UCSD-AML1 (cell line): ENCODE measurements around the gene CUEDC1.
A peak's percentile ranks its signal among the peaks of the same experiment; 100 is the strongest.
"Not testable (repeated sequence)": the region's sequence is repeated elsewhere in the genome, so short reads cannot be mapped to it uniquely, and the experiment has no call there.

Experiments used
- DNase-seq: peaks from one replicate; lab custom pipeline; 2025; ENCODE audit not compliant: unreplicated experiment; lab: John Stamatoyannopoulos, UW

Gene CUEDC1

DNA sequence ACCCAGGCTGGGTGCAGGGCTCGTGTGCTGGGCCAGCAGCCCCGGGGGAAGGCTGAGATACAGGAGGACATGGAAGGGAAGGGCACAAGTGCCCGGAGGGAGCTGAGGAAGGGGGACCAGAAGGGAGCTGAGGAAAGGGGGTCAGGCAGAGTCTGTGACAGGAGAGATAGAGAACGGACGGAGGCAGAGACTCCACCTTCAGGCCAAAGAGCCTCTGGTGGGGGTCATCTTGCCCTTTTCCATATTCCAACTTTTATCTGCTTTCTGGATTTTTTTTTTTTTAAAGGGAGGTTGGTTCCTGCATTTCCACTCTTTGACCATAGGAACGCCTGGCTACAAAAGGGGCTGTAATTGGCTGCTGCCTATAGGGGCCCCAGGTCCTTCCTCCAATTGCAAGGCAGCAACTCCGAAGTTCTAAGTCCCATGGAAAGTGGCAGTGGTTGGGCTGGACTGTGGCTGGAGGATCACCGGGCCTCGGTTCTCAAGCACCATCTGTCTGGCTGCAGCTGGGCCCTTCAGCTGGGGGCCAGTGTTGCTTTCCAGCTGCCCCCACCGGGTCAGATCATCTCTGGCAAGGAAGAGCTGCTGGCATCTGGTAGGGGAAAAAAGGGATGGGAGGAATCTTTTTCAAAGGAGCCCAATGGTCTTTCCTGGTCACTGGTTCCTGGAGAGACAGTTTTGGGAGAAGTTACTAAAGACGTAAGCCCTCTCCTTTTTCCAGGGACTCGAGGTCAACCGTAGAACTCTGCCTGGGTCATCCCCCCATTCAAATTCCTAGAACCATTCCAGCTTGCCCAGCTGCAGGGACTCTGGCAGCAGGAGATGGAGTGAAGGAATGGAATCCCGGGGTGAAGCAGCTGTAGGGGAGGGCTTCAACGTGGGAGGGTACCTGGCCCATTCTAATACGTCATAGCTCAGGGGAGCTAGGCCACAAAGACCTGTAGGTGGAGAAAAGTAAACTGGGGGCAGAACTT is 92.2 kb downstream of the CUEDC1 start:
- DNase-seq, result no peak

DNA sequence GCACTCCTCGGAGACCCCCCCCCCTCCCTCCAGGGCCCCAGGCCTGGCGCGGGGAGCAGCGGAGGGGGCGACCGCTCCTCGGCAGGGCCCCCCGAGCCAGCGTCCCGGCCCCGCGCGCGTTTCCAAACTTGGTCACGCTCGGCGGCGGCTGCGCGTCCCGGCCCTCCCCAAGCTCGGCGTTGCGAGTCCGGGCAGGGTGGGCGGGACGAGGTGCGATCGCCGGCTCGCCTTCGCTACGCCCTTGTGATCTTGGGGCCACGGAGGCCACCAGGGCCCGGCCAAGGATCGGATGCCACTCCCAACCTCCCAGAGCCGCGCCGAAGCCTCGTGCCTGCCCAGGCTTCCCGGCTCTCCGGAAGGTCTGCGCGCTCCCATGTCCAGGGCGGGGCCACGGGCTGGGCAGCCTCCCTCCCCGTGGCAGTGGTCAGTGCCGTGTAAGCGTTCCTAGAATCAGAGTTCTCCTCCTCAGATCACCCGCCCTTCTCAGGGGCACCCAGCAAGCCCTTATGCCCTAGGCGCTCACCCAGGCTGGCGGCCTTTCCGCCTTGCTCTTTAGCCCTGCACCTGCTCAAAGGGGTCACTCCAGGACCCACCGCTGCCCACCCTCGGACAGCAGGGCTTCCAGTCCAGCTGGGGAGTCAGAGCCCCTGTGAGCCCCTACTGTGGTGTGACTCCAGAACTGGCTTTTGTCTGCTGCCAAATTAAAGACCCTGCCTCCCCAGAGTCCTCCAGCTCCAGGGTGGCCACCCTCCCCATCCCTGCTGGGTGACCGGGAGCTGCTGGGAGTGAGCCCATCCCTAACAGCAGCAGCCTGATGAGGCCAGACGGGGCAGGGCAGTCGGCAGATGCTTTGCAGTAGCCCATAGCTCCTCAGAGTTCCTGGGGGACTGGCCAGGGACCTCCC is 93.2 kb downstream of the CUEDC1 start:
- DNase-seq, result no peak

DNA sequence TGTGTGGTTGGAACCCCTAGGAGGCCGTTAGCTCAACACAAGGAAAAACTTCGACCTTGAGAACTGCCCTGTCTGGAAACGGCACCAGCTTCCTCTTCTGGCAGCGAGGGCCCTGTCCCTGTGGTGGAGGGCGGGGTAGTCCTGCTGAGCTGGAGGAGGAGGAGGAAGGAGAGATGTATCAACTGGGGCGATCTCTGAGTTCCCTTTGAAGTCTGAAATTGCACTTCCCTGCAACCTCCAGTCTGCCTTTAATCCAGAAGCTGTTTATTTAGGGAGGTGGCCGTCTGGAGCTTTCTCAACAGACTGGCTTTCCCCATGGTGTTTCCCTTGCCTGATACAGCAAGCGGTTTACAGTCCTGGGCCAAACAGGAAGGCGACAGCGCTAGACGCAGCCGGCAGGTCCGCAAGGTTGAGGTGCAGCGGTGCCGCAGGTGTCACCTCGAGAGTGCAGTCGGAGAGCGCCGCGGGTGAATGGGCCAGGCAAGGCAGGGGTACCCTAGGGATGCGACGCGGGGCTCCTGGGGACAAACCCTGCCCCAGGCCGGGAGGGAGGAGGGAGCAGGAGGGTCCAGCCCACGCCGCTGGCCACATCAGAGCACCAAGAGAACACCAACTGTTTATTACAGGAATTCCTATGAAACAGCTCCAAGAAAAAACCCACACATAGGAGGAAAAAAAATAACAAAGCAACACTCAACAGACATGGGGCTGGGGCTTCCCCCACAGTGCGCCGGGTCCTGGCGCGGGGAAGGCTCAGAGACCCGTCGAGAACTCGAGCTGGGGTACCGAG is 94.0 kb downstream of the CUEDC1 start:
- peak; percentile 79 for DNase-seq

DNA sequence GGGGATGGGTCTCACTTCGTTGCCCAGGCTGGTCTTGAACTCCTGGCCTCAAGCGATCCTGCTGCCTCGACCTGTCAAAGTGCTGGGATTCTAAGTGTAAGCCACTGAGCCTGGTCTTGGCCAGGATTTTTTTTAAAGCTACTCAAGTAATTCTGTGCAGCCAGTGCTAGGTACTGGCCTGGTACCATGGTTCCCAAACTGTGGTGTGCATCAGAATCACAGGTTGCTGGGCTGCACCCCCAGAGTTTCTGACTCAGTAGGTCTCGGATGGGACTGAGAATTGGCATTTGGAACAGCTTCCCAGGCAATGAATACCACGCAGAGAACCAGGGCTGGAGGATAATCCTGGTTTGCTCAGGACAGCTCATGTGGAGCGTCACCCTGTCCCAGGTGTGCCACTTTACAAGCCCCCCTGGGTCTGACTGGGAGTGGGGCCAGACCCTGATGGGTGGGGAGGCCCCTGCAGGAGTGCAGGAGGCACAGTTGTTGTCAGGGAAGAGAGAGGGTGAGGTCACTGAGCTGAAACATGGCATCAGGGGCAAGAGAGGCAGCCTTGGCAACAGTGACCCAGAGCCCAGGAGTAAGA is 94.7 kb downstream of the CUEDC1 start:
- DNase-seq, result no peak

DNA sequence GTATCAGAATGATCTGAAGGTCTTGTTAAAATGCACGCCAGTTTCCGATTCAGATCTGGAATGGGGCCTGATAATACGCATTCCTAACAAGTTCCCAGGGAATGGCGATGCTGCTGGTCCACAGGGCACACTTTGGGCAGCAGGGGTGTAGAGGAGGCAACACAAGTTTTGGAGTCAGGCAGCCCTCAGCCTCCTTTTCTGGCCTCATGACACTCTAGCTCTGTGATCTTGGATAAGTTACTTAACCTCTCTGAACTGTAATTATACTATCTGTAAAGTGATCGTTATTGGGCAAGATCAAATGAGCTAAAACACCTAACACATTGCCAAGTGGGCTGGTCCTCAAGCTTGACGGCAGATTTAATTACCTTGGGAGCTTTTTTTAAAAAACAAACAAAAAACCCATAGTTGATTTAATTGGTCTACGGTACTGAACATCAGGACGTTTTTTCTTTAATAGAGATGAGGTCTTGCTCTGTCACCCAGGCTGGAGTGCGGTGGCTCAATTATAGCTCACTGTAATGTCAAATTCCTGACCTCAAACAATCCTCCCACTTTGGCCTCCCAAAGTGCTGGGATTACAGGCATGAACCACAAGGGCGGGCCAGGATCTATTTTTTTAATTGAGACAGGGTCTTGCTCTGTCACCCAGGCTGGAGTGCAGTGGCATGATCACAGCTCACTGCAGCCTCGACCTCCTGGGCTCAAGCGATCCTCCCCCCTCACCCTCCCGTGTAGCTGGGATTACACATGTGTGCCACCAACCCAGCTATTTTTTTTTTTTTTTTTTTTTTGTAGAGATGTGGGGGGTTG is 95.4 kb downstream of the CUEDC1 start:
- DNase-seq, result no peak

DNA sequence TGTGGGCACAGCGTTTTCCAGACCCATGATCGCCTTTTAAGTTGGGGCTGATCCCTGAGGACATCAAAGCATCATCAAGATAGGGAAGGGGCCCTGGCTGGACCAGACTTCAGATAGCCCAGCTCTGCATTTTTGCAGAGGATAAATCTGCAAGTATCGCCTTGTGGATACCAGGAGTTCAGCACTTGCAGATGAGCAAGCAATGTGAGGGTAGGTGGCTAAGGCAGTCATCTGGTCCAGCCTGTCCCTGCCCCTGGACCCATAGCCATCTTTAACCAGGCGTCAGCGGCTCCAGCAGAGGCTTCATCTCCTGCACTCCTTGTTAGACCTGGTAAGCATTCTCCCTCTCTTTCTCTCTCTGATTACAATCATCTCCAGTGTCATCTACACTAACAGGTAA is 96.4 kb downstream of the CUEDC1 start:
- DNase-seq, result no peak

DNA sequence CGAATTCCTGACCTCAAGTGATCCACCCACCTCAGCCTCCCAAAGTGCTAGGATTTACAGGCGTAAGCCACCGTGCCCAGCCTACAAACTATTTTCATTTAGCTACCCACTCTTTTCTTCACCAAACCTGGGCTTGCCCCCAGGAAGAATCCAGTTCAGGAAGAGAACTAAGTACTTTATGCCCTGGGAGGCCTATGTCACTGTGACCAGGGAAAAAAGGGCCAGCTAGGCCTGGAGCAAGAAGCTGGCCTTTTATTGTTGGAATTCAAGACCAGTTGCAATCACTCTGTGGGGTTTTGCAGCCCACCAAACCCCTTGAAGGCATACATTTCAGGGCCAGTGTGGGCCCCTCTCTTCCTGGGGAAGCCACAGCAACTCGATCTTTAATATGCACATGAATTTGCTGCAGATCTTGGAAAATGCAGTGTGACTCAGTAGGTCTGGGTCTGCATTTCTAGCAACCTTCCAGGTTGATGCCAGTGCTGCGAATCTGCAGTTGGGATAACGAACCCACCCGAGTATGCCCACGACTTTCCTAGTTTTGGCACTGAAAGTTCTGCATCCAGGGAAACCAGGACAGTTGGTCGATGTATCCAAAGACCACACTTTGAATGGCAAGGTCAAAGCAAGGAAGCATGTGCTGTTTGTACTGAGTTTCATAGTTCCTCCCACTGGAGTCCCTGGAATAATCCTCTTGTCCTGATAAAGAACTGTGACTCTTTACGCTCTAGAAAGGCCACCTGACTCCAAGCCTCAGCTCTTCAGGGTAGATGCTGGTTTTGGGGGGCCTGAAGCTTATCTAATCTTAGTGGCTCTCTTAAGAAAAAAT is 98.2 kb downstream of the CUEDC1 start:
- no peak for DNase-seq

DNA sequence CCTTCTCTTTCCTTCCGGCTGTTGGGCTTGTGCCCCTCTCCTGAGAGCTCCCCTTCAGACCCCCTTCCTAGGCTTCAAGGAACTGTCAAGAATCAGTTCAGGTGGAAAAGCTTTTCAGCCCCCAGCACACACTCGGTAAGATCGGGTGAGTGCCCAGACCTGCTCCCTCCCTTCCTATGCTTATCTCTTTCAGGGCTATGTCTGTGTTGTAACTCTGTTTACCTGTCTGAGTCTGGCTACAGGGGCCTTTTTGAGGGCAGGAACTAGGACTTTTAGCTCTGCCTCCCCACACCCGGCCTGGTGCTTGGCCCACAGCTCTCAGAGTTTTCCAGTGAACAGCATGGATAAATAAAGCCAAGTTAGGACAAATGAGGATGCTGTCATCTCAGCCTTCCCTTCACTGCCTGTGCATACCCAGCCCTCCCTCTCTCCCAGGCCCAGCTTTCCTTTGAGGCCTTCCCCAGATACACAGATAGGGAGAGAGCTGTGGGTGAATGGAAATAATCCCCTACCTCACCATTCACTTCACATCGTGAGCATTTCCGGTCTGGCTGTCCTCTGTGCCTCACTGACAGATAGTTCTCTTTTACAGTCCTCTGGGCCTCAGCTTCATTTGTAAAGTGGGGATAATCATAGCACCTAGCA is 99.7 kb downstream of the CUEDC1 start:
- no peak for DNase-seq

DNA sequence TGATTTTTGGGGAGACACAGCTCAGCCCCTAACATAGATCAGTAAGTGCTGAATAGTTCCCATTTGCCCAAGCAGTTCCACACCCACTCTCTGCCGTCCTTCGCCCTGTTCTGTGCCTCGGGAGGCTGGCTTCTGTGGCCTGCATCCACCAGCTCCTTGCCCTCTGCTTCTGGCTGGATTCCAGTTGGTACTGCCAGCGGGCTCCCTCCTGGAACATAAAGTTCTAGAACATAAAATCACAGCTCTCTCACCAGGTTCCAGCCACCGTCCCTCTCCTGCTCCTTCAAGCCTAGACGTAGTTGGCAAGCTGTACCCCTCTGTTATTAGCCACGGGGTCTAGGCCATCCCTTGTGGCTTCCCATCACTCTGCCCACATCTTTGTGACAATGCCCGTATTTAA is 101.5 kb downstream of the CUEDC1 start:
- DNase-seq, result no peak

DNA sequence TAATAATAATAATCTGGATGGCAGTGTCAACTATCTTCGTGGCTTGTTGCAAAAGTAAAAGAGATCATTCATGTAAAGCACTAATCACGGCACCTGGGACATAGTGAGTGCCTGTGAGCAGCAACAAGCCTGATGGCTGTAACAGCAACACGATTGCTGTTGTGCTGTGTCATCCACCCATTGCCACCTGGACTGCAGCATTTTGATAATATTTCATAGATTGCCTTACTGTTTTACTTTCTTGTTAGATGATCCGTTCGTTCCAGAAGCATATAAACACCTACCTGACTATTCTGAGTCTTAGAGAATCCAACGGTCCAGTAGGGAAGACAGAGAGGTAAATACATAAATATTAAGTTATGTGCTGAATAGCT is 102.3 kb downstream of the CUEDC1 start:
- no peak for DNase-seq

DNA sequence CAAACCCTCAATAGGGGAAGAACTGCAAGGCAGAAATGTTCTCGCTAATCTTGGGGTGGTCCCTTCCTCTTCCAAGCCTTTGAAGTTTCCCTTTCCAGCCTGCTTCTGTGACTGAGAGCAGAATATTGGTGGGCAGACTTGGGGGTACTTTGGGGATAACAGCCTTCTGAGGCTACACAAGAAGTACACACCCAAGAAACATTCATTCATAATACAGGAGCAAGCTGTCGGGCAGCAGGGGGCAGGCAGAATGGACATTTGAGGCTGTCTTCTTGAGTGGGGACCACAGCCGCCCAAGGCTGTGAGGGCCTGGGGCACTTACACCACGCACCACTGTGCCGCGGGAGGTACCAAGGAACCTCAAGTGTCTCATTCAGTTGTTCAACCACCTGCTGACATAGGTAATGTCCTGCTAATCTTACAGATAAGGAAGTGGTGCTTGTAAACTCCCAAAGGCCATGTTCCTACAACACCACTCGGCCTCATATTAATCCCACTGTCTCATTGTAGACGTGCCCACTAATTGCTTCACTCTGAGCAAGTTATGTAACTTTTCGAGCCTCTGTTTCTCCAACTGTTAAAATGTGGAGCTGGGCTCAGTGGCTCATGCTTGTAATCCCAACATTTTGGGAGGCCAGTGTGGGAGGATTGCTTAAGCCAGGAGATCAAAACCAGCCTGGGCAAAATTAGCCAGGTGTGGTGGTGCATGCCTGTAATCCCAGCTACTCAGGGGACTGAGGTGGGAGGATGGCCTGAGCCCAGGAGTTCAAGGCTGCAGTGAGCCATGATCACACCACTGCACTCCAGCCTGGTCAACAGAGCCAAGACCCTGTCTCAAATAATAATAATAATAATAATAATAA is 102.9 kb downstream of the CUEDC1 start:
- DNase-seq, result no peak

DNA sequence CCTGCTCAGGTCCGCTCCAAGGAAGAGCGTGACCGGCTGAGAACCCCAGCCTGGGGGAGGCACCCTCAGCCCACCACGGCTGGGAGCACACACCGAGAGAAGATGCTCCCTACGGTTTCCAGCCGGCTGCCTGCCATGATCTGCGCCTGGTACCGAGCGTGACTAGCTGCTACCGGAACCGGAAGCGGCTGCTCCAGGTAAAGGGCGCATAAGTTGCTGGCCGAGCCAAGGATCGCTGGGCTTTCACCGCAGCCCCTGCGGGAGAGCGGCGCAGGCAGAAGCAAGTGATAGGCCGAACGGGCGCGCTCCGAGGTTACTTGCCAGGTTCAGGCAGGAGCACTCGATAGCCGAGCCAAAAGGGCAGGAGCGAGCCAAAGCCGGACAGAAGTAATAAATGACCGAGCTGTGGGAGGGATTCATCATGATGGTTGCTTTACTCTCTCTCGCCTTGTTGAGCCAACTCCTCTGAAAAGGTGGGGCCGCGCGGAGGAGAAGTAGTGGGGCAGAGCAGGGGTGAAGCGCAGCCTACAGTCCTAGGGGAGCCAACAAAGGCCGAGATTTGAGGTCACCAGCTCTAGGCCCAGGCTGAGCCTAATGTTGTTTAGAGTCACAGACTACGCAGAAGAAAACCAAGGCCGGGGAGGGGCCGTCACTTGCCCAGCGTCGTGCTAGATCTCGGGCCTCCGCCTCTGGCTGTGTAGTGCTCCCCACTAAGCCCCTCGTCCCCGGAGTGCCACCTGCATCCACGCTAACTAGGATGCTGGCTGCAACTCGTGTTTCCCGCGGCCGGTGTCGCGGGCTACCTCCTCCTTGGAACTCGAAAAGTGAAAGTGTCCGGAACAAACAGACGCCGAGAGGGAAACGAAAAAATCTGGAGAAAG is 105.1 kb downstream of the CUEDC1 start, which contains the start of gene MRPS23:
TSS of gene MRPS23 (minus strand) at position 171 of the 881 bp plus-strand sequence. CDS start at position 137, 34 bp downstream.
- DNase-seq, result peak; percentile 96

DNA sequence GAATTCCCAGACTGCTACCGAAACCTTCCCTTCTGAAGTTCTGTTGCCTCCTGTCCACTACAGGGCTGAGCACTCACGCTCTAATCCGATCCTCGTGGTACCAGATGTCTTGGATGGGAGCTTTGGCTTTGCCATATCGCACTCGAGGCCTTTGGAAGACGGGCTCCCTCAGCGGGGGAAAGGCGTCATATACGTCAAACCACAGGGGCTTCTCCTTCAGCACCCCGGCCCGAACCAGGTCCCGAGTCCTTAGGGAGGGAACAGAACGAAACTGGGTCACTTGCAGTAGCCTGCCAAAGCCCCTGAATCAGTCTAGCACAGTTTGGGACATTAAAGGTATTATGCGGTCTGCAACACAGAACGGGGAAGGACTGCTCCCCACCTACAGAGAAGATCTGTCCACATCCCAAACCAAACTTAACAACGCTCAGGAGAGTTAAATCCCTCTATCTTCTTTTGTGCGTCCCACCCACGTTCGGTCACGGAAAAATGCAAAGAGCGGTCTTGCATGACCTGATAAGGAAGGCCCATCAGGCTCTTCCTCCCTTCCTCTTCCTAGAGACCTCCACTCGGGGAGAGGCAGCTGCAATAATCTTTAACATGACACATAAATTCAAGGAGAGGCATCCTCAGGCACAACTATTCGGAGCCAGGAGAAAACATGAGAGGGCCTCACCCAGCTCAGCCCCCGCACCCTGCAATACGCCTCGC is 105.9 kb downstream of the CUEDC1 start:
- no peak for DNase-seq

DNA sequence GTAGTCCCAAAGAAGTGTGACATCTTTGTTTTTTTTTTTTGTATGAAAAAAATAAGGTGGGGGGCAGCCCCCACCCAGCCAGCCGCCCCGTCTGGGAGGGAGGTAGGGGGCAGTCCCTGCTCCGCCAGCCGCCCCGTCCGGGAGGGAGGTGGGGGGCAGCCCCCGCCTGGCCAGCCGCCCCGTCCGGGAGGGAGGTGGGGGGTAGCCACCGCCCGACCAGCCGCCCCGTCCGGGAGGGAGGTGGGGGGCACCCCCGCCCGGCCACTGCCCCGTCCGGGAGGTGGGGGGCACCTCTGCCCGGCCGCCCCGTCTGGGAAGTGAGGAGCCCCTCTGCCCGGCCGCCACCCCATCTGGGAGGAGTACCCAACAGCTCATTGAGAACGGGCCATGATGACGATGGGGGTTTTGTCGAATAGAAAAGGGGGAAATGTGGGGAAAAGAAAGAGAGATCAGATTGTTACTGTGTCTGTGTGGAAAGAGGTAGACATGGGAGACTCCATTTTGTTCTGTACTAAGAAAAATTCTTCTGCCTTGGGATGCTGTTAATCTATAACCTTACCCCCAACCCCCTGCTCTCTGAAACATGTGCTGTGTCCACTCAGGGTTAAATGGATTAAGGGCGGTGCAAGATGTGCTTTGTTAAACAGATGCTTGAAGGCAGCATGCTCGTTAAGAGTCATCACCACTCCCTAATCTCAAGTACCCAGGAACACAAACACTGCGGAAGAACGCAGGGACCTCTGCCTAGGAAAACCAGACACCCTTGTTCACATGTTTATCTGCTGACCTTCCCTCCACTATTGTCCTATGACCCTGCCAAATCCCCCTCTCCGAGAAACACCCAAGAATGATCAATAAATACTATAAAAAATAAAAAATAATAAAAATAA is 108.9 kb downstream of the CUEDC1 start:
- DNase-seq, result not testable (repeated sequence)

DNA sequence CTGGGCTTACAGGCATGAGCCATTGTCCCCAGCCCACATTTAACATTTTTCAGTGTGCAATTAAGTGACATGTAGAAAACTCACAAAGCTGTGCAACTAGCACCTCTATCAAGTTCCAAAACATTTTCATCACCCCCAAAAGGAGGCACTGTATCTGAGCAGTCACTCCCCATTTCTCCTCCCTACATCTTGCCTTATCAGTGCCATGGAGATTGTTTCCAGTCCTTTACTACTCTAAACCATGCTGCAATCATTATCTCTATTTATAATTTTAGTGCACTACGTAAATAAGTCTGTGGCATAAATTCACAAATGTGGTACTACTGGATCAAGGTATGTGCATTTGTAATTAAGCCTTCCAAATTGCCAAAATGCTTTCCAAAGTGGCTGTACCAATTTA is 112.9 kb downstream of the CUEDC1 start:
- DNase-seq, result no peak
